ENCODE data around the gene RNF114.
"Not testable (repeated sequence)": the region's sequence is repeated elsewhere in the genome, so short reads cannot be mapped to it uniquely, and the experiment has no call there.

RNF114 gene, protein sequence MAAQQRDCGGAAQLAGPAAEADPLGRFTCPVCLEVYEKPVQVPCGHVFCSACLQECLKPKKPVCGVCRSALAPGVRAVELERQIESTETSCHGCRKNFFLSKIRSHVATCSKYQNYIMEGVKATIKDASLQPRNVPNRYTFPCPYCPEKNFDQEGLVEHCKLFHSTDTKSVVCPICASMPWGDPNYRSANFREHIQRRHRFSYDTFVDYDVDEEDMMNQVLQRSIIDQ

DNA sequence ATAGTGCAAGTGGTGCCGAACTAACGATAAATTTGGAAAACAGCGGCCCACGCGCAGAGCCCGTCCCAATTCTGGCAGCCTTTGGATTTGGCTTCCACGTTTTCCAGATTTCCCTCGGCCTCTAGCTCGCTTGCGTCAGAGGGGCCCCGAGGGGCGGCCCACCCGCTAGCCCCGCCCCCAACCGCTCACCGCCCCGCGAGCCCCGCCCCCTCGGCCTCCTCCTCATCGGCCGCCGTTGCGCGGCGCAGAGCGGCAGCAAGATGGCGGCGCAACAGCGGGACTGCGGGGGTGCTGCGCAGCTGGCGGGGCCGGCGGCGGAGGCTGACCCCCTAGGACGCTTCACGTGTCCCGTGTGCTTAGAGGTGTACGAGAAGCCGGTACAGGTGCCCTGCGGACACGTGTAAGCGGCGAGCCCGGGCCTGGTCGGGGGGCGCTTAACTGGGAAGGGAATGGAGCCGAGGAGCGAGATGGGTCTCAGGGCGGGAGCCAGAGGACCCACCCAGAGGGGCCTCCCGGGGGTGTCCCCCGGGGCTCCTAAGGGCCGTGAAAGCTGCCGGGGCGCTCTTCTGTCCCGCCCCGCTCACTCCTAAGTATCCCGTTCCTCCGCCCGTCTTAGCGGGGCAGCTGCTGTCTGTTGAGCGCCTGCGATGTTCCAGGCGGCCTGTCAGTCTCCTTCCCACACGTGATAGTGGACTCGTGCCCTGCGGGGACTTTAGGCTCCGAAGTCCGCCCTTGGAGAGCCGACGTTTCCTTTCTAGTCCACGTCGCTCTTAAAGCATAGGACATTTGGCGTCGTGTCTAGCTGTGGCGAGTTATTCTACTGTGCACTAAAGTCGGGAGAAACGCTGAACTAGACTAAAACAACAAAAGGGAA is at the start of gene RNF114:
TSS of gene RNF114 (plus strand) at position 245 of the 874 bp plus-strand sequence. CDS start at position 261, 16 bp downstream.
- peak; percentile 35 for DNase-seq (ENCODE audit: low read depth, low spot score)

DNA sequence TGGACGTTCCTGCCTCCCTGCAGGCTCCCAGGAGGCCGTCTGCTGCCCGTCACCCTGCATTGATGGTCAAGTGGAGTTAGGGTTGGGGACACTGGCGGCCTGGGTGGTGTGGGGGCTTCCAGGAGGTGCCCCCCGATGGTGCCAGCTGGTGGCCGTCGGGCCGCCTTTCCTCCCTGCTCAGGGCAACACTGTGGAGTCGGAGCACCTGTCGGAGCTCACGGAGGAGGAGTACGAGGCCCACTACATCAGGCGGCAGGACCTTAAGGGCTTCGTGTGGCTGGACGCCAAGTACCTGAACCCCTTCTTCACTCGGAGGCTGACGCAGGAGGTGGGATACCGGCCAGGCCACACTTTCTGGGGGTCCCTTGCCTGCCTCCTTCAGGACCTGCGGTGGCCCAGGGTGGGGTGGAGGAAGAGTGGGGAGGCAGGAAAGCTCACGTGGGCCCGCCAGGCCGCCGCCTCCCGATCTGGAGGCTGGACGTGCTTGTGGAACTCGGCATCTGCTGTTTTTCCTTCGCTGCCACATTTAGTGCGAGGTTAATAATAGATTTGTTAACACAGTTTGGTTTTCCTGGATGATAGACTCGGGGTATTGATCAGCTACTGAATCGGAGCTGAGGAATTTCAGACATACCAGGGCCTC is 49.5 kb upstream of the RNF114 start:
- no peak for DNase-seq (ENCODE audit: low read depth, low spot score)

DNA sequence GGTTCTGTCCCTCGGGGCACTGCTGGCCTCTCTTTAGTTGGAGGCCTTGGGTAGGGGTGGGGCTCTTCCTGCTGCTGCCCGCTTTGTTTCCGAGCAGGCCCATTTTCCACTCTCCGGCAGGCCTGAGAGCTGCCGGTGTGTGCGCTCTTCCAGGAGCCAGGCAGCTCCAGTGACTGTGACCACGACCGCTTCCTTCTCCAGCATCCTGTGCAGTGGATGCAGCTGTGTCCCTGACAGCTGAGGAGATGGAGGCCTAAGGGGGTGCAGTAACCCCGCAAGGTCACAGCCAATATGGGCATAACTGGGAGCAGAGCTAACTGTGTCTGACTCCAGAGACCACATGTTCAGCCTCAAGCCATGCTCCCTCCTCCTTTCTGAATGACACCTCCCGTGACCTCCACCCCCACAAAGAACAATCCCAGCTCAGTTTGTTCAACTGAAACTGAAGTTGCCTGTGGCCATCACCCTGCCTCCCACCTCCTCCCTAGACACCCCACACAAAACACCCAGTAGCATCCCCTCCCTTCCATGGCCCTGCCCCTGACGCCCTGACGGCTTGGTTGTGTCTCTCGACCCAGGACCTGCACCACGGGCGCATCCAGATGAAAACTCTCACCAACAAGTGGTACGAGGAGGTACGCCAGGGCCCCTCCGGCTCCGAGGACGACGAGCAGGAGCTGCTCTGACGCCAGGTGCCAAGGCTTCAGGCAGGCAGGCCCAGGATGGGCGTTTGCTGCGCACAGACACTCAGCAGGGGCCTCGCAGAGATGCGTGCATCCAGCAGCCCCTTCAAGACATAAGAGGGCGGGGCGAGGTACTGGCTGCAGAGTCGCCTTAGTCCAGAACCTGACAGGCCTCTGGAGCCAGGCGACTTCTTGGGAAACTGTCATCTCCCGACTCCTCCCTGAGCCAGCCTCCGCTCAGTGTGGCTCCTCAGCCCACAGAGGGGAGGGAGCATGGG is 48.7 kb upstream of the RNF114 start:
- no peak for DNase-seq (ENCODE audit: low read depth, low spot score)

DNA sequence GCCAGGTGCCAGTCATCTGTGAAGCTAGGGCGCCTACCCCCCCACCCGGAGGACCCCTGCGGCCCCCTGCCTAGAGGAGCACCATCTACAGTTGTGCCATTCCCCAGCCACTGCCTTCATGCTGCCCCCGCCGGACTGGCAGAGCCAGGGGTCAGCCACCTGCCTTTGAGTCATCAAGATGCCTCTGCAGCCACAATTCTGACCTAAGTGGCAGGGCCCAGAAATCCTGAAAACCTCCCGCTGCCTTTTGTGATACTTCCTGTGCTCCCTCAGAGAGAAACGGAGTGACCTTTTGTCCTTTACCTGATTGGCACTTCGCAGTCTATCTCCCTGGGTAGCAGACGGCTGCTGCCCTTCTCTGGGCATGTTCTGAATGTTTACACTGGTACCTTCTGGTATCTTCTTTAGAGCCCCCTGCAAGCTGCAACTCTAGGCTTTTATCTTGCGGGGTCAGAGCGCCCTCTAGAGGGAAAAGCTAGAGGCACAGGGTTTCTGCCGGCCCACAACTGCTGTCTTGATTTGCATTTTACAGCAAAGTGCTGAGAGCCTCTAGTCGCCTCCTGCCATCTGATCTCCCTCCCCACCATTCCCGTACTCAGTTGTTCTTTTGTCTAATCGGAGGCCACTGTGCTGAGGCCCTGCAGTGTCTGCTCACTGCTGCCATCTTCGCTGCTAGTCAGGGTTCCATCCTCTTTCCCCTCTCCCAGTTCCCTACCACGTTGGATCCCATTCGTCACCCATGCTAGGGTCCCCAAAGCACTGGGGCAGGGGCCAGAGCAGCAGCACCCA is 47.8 kb upstream of the RNF114 start:
- peak; percentile 56 for DNase-seq (ENCODE audit: low read depth, low spot score)

DNA sequence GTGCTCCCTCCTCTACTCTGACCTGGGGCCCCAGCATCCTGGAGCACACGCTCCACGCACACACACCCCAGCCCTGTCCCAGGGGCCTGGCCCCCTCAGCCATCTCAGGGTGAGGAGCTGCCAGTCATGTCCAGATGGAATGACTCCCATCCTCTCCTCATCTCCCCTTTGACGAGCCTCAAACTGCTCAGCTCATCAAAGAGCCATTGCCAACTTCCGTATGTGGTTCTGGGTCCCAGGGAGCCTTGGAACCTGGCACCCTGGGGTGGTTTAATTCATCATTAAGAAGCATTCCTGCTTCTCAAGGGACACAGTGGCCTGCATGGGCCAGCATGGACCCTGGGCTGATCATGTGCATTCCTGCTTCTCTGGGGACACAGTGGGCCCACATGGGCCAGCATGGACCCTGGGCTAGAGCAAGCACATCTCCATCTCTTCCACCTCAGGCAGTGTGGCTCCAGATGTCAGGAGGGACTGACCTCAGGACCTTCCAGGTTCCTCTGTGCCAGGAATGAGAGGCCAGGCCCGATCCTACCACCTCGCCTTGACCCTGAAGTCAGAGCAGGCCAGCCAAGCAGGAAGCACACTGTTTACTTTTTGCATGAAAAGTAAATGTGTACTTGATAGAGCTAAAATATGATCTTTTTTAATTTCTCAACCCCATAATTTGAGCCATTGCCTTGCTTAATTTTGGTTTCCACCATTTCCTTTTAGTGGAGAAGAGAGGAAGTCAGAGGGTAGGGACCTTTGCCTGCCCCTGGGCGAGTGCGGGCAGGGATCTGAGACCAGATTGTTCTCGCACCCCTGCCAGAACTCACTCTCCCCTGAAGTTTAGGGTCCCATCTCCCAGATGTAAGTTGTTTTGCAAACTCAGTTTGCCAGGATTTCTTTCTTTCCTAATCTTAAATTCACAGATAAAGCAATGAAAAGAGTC is 46.9 kb upstream of the RNF114 start:
- DNase-seq (ENCODE audit: low read depth, low spot score): no peak

DNA sequence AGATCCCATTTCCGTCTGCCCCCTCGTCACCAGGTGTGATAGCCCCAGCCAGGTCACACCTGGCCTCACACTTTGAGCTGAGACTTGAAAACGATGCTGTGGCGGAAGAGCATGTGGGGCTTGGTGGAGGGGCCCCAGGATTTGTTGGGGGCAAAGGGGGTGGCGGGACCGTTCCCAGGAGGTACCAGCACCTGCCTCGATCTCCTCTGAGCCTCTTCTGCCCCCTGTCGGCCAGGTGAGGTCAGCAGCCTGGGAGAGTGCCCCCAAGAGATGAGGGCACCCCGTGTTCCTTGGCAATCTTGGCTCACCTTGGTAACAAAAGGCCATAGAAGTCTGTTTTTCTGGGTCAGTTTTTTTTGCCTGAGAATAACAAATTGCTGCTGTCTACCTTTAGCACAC is 46.3 kb upstream of the RNF114 start:
- no peak for DNase-seq (ENCODE audit: low read depth, low spot score)

DNA sequence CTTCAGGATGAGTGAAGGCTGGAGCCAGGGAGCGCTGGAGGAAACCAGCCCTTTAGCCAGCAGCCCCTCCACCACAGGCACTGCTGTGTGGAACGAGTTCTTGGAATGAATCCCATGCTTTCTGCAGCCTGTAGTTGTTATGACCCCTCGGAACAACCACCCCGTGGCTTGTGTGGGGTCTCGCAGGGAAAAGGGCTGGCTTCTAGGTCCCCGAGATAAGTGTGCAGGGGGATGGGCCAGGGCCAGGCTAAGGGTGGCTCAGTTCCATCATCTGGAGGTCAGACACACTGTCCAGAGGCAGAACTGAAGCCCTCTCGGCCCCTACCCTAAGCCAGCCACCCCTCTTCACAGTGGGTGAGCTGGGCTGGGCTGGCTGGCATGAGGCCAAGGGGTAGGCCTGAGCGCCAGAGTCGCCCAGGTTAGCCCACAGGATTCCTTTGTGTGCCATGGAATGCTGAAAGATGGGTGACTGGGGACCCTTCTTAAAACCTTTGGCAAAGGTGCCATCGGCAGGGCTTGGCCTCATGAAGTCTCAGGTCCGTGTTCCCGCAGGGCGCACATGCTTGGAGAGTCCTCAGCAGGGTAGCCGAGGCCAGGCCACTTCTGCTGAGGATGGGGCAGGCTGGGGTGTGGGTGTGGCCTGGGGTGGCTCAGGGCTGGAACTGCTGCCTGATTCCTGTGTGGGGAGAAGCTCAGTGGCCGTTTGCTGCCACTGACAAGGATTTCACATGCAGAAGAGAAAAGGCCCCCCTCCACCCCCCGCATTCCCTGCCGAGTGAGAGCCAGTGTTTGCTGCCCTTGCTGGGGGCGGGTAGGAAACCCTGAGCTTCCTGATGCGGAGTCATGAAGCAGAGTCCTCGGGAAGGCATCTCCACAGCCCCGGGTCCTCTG is 45.5 kb upstream of the RNF114 start:
- DNase-seq (ENCODE audit: low read depth, low spot score): no peak

DNA sequence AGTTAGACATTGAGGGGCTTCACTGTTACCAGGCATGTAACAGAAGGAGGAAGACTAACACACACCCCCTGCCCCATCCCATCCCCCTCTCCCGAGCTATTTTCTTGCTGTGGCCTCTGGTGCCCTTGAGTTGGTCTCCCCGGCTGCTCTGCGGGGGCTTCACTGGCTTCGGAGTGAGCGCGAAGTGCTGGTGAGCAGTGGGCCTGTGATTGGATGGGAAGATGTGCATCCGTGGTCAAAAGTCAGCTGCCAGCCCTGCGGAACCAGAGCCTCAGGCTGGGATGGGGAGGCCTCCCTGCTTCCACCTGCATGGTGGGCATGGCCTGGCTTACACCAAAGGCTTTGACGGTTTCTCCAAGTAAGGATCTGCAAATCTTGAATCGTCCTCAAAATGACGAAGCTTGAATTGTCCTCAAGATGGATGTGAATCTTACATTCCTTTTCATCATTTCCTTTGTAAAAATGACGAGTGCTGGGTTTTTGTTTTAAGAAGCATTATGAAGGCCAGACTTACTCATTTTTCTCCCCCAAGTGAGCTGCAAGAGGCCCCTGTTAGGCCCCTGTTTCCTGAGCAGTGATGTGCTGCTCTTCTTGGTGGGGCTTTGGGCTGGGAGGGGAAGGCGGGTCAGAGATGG is 44.6 kb upstream of the RNF114 start:
- no peak for DNase-seq (ENCODE audit: low read depth, low spot score)

DNA sequence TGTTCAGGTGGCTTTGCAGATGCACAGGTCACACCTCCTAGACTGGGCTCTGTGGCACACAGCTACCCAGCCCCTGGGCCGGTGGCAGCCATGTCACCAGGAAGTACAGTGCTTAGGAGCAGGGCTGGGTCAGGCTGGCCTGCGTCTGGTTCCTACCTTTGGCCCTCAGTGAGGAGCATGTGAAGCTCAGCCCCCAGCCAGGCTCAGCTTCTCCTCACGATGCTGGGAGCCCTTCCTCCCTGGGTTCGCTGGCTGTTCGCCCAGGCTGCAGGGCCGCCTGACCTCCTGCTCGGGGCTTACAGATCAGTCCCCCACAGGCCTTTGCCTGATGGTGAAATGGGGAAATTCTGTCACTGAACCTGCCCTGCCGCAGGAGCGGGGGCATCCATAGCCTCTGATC is 43.9 kb upstream of the RNF114 start:
- no peak for DNase-seq (ENCODE audit: low read depth, low spot score)

DNA sequence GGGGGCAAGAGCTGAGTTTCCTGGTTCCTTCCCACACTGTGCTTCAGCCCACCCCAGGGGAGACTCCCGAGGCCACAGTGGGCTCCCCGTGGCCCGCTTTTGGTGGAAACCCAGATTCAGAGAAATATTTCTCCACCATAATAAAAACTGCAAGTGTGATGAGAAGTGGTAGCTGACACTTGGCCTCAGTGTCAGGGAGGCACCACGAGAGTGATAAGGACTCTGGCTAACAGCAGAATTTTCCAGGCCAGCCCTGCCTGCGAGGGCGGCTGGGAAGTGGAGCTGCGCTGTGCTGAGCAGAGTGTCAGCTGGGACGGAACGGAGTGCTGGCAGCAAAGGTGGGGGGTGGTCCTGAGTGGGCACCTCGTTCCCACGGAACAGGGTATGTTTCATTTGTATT is 43.4 kb upstream of the RNF114 start:
- no peak for DNase-seq (ENCODE audit: low read depth, low spot score)

DNA sequence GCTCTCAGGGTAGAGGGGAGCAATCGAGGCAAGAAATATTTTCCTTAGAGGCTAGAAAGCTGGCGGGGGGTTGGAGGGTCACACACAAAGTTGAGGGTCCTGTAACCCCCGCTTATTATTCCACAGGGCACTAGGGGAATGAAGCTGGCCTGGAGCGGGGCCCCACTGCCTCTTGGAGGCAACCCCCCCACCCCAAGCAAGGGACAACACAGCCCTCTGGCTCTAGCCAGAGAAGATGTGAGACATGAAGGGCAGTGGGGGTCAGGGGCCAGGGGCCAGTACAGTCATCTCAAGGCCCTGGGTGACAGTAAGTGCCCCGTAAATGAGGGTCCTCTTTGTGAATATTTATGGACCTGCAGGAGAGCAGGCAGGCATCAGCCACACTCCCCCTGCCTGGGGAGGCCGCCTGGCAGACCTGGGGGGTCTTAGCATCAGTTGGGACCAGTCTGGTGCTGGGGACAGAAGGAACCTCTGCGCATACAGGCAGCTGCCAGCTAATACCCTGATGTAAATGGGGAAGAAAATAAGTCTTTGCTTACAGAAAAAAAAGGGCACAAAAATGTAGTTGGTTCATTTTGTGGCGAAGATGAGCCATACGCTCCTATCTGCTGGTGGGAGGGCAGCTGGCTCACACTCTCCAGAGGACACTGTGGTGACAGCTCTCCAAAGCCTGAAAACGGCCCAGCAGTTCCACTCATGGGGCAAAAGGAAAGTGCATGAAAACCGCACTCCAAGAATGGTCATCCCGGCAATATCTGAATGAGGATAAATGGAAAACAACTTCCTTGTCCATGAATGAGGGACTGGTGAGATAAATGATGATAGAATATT is 42.7 kb upstream of the RNF114 start:
- no peak for DNase-seq (ENCODE audit: low read depth, low spot score)

DNA sequence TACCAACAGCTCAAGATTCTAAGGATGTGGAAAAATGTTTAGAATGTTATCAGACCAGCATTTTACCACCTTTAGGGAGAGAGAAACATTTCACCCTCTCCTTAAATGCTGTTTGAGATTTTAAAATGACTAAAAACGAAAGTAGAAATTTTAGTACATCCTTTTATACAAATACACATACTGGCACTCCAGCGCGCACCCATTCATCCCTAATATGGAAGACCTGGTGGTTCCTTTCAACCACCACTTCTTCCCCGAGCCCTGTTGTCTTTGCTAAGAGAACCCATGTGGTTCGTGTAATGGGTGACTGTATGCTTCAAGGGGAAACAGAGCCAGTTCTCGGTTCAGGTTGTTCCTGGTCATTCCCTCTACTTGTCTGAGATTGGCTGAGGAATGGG is 42.1 kb upstream of the RNF114 start:
- no peak for DNase-seq (ENCODE audit: low read depth, low spot score)

DNA sequence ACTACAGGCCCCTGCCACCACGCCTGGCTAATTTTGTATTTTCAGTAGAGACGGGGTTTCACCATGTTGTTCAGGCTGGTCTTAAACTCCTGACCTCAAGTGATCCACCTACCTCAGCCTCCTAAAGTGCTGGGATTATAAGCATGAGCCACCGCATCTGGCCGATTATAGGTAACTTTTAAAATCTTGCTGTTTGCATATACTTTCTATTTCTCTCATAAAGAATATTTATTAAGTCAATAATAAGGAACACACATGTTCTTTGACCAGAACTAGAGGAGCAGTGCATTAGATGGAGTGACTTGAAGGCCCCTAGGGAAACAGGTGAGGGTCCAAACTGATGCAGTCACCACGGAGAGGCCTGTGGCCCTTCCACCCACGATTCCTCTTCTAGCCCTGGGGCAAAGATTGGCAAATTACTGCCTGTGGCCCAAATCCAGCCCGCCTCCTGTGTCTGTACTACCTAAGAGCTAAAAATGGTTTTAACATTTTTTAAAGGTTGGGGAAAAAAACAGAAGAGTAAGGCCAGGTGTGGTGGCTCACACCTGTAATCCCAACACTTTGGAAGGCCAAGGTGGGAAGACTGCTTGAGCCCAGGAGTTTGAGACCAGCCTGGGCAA is 40.6 kb upstream of the RNF114 start:
- DNase-seq (ENCODE audit: low read depth, low spot score): not testable (repeated sequence)

DNA sequence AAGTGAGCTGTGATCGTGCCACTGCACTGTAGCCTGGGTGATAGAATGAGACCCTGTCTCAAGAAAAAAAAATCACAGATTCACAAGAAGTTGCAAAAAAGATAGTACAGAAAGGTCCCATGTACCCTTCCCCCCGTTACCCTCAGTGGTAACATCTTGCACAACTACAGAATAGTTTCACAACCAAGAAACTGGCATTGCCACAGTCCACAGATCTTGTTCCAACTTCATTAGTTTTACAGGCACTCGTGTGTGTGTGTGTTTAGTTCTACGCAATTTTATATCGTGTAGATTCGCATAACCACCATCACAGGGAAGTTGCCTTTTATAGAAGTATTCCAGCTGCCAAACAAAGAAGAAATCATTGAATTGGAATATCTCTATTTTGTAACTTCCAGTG is 40.0 kb upstream of the RNF114 start:
- no peak for DNase-seq (ENCODE audit: low read depth, low spot score)

DNA sequence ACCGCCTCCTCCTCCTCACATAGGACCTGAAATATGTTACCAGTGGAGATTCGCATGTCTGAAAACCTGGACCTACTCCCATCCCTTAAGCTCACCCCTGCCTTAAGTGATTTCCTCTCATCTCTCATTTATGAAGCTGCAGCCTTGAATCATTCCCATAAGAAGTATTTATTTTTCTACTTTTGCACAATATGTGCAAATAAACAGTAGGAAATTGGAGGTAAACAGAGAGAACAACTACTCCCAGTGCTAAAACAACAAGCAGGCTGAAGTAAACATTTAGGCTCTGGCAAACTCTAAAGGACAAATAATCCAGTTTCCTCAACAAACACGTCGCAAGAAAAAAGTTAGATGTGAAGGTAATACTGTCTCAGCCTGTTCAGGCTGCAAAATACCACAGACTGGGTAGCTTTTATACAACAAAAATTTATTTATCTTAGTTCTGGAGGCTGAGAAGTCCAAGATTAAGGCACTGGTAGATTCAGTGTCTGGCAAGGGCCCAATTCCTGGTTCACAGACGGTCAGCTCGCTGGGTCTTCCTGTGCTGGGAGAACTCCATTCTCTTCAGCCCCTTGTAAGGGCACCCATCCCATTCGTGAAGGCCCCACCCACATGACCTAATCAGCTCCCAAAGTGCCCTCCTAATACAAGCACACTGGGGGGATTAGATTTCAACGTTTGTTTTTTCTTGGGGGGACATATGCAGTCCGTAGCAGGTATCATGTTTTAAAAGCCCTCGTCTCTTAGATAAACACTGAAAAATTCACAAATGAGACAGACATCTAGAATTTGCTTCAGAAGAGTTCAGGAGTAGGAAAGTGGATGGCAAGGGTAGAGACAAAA is 36.4 kb upstream of the RNF114 start:
- DNase-seq (ENCODE audit: low read depth, low spot score): no peak

DNA sequence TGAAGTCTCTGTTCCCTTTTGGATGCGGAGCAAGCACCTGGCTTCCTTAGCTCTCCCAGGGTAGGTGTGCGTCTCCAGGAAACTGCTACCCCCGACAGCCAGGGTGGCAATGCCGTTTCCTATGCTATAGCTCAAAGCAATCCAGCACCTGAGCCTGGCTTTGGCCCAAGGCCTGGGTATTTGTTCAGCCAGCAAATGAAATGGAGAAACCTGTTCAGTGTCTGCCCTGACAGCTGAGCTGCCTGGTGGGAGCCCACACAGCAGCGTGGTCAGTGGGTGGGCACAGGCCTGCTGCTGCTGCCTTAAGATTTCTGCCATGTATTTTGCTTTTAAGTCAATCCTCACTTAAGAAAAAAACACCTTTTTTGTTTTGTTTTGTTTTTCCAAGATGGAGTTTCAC is 34.6 kb upstream of the RNF114 start:
- DNase-seq (ENCODE audit: low read depth, low spot score): no peak
